GM21390 (cell line): Measurements from ENCODE around the gene DUSP12.

Source experiments
- ATAC-seq: cut with Tn5 transposase; IDR thresholded peaks from one replicate; pipeline ENCODE4 v1.9.1; 2021; ENCODE audit not compliant: unreplicated experiment

The DUSP12 gene

GRCh38 chr1:161726473-161727255, 22.9 kb upstream of the DUSP12 start:
- ATAC-seq = peak; percentile 53

- peak; percentile 14 for ATAC-seq
Observed at GRCh38 chr1:161727256-161727924, 22.2 kb upstream of the DUSP12 start.

- no peak for ATAC-seq
Observed at GRCh38 chr1:161728376-161729226, 21.0 kb upstream of the DUSP12 start.

GRCh38 chr1:161730050-161730564, 19.5 kb upstream of the DUSP12 start:
- no peak for ATAC-seq

- ATAC-seq = no peak
Observed at GRCh38 chr1:161731241-161731640, 18.3 kb upstream of the DUSP12 start.

- no peak for ATAC-seq
Observed at GRCh38 chr1:161731981-161732718, 17.4 kb upstream of the DUSP12 start.

GRCh38 chr1:161733526-161733925, 16.1 kb upstream of the DUSP12 start:
- no peak for ATAC-seq

- ATAC-seq = no peak
Observed at GRCh38 chr1:161735837-161736236, 13.7 kb upstream of the DUSP12 start.

- no peak for ATAC-seq
Observed at GRCh38 chr1:161736335-161736969, 13.1 kb upstream of the DUSP12 start.

GRCh38 chr1:161737625-161738024, 12.0 kb upstream of the DUSP12 start:
- ATAC-seq = no peak

GRCh38 chr1:161738627-161739287, 10.8 kb upstream of the DUSP12 start:
- ATAC-seq = peak; percentile 69

- ATAC-seq = no peak
Observed at GRCh38 chr1:161739865-161740566, 9.6 kb upstream of the DUSP12 start.

- no peak for ATAC-seq
Observed at GRCh38 chr1:161740921-161741320, 8.7 kb upstream of the DUSP12 start.

- no peak for ATAC-seq
Observed at GRCh38 chr1:161743231-161743630, 6.4 kb upstream of the DUSP12 start.

- ATAC-seq = no peak
Observed at GRCh38 chr1:161747801-161748200, 1.8 kb upstream of the DUSP12 start.

- no peak for ATAC-seq
Observed at GRCh38 chr1:161763522-161764098, 14.0 kb downstream of the DUSP12 start.

- peak; percentile 51 for ATAC-seq
Observed at GRCh38 chr1:161766102-161766981, 16.8 kb downstream of the DUSP12 start, which contains the start of gene ATF6. Gene ATF6, plus strand, starts transcription at chr1:161766320. Its CDS starts 41 bp downstream, at chr1:161766361.

GRCh38 chr1:161768461-161768860, 18.9 kb downstream of the DUSP12 start:
- no peak for ATAC-seq
